ENCODE measurements around the gene ZBTB45.

- TF ChIP-seq CTCF (IDR thresholded peaks at IDR 0.05): peak in 1 of 5 experiments; percentile 42
- TF ChIP-seq POLR2A (IDR thresholded peaks at IDR 0.05): no peak
Observed at GRCh38 chr19:58519087-58519354, 589 bp downstream of the ZBTB45 start.
